ENCODE data around the gene LMNTD2.

Gene LMNTD2

GRCh38 chr11:568306-569157, 8.0 kb upstream of the LMNTD2 start:
- Histone ChIP-seq H3K36me3 (ENCODE audit: control insufficient read depth in 2 of 2, insufficient read depth in 2 of 2, low read length in 2 of 2) (peaks cover 6 to 9% of the 10 kb centered on the region in 2 donors), H3K4me1 (ENCODE audit: control insufficient read depth in 2 of 2, insufficient read depth in 2 of 2, low read length in 2 of 2) (peaks cover 11 to 25% of the 10 kb centered on the region in 2 donors), H3K9me3 (ENCODE audit: control insufficient read depth in 2 of 2, low read length in 2 of 2) (no peaks in the 10 kb centered on the region), H3K9ac (ENCODE audit: low read depth in 1 of 2, low read length in 2 of 2) (peak overlapping the region; percentile 92 to 93), H3K27me3 (ENCODE audit: control insufficient read depth in 2 of 2, insufficient read depth in 2 of 2, low read length in 2 of 2) (no peaks in the 10 kb centered on the region), H3K4me3 (ENCODE audit: low read length in 2 of 2) (peak overlapping the region; percentile 74 to 84), H3K27ac (ENCODE audit: low read depth in 2 of 2, low read length in 2 of 2) (peak overlapping the region; percentile 87 to 96)

GRCh38 chr11:567629-568292, 7.2 kb upstream of the LMNTD2 start:
- peaks cover 14% of the 10 kb centered on the region in 2 donors for H3K36me3 ChIP-seq (ENCODE audit: control insufficient read depth in 2 of 2, insufficient read depth in 2 of 2, low read length in 2 of 2)
- H3K4me3 ChIP-seq (ENCODE audit: low read length in 2 of 2) = peak overlapping the region; percentile 60 to 84
- H3K9ac ChIP-seq (ENCODE audit: low read depth in 1 of 2, low read length in 2 of 2) = peak overlapping the region; percentile 38 to 88
- no peaks in the 10 kb centered on the region for H3K27me3 ChIP-seq (ENCODE audit: control insufficient read depth in 2 of 2, insufficient read depth in 2 of 2, low read length in 2 of 2)
- peak overlapping the region; percentile 87 to 96 for H3K27ac ChIP-seq (ENCODE audit: low read depth in 2 of 2, low read length in 2 of 2)
- H3K9me3 ChIP-seq (ENCODE audit: control insufficient read depth in 2 of 2, low read length in 2 of 2) = no peaks in the 10 kb centered on the region
- H3K4me1 ChIP-seq (ENCODE audit: control insufficient read depth in 2 of 2, insufficient read depth in 2 of 2, low read length in 2 of 2) = peaks cover 11 to 33% of the 10 kb centered on the region in 2 donors

GRCh38 chr11:567011-567628, 6.6 kb upstream of the LMNTD2 start:
- Histone ChIP-seq H3K36me3 (ENCODE audit: control insufficient read depth in 2 of 2, insufficient read depth in 2 of 2, low read length in 2 of 2) (peaks cover 14 to 18% of the 10 kb centered on the region in 2 donors), H3K9ac (ENCODE audit: low read depth in 1 of 2, low read length in 2 of 2) (peak overlapping the region in 1 of 2 donors; percentile 88), H3K4me3 (ENCODE audit: low read length in 2 of 2) (peak overlapping the region; percentile 60 to 84), H3K27ac (ENCODE audit: low read depth in 2 of 2, low read length in 2 of 2) (peak overlapping the region; percentile 87 to 96), H3K9me3 (ENCODE audit: control insufficient read depth in 2 of 2, low read length in 2 of 2) (no peaks in the 10 kb centered on the region), H3K4me1 (ENCODE audit: control insufficient read depth in 2 of 2, insufficient read depth in 2 of 2, low read length in 2 of 2) (peaks cover 17 to 39% of the 10 kb centered on the region in 2 donors), H3K27me3 (ENCODE audit: control insufficient read depth in 2 of 2, insufficient read depth in 2 of 2, low read length in 2 of 2) (no peaks in the 10 kb centered on the region)

- no peak overlapping the region for H3K27ac ChIP-seq (ENCODE audit: low read depth in 2 of 2, low read length in 2 of 2)
These were observed 5.5 kb upstream of the LMNTD2 start for GRCh38 chr11:565921-566509.

GRCh38 chr11:563812-564578, 3.5 kb upstream of the LMNTD2 start:
- Histone ChIP-seq H3K36me3 (ENCODE audit: control insufficient read depth in 2 of 2, insufficient read depth in 2 of 2, low read length in 2 of 2) (peaks cover 14 to 18% of the 10 kb centered on the region in 2 donors), H3K4me3 (ENCODE audit: low read length in 2 of 2) (no peak overlapping the region), H3K27ac (ENCODE audit: low read depth in 2 of 2, low read length in 2 of 2) (no peak overlapping the region), H3K9ac (ENCODE audit: low read depth in 1 of 2, low read length in 2 of 2) (no peak overlapping the region), H3K9me3 (ENCODE audit: control insufficient read depth in 2 of 2, low read length in 2 of 2) (no peaks in the 10 kb centered on the region), H3K4me1 (ENCODE audit: control insufficient read depth in 2 of 2, insufficient read depth in 2 of 2, low read length in 2 of 2) (peaks cover 35 to 51% of the 10 kb centered on the region in 2 donors), H3K27me3 (ENCODE audit: control insufficient read depth in 2 of 2, insufficient read depth in 2 of 2, low read length in 2 of 2) (no peaks in the 10 kb centered on the region)

More at GRCh38 chr11:565921-566509, 5.5 kb upstream of the LMNTD2 start:
- Histone ChIP-seq H3K27me3 (ENCODE audit: control insufficient read depth in 2 of 2, insufficient read depth in 2 of 2, low read length in 2 of 2) (no peaks in the 10 kb centered on the region), H3K36me3 (ENCODE audit: control insufficient read depth in 2 of 2, insufficient read depth in 2 of 2, low read length in 2 of 2) (peaks cover 14 to 18% of the 10 kb centered on the region in 2 donors), H3K4me1 (ENCODE audit: control insufficient read depth in 2 of 2, insufficient read depth in 2 of 2, low read length in 2 of 2) (peaks cover 26 to 46% of the 10 kb centered on the region in 2 donors), H3K9me3 (ENCODE audit: control insufficient read depth in 2 of 2, low read length in 2 of 2) (no peaks in the 10 kb centered on the region), H3K9ac (ENCODE audit: low read depth in 1 of 2, low read length in 2 of 2) (no peak overlapping the region), H3K4me3 (ENCODE audit: low read length in 2 of 2) (no peak overlapping the region)

- Histone ChIP-seq H3K9me3 (ENCODE audit: control insufficient read depth in 2 of 2, low read length in 2 of 2) (no peaks in the 10 kb centered on the region), H3K4me1 (ENCODE audit: control insufficient read depth in 2 of 2, insufficient read depth in 2 of 2, low read length in 2 of 2) (peaks cover 36 to 50% of the 10 kb centered on the region in 2 donors), H3K27ac (ENCODE audit: low read depth in 2 of 2, low read length in 2 of 2) (no peak overlapping the region)
These were observed 2.7 kb upstream of the LMNTD2 start for GRCh38 chr11:563066-563811.

GRCh38 chr11:562046-562645, 1.6 kb upstream of the LMNTD2 start:
- peak overlapping the region; percentile 98 for H3K27ac ChIP-seq (ENCODE audit: low read depth in 2 of 2, low read length in 2 of 2)
- H3K9me3 ChIP-seq (ENCODE audit: control insufficient read depth in 2 of 2, low read length in 2 of 2) = no peaks in the 10 kb centered on the region
- H3K4me1 ChIP-seq (ENCODE audit: control insufficient read depth in 2 of 2, insufficient read depth in 2 of 2, low read length in 2 of 2) = peaks cover 29 to 41% of the 10 kb centered on the region in 2 donors
- peaks cover 0 to under 1% of the 10 kb centered on the region in 2 donors for H3K27me3 ChIP-seq (ENCODE audit: control insufficient read depth in 2 of 2, insufficient read depth in 2 of 2, low read length in 2 of 2)
- H3K9ac ChIP-seq (ENCODE audit: low read depth in 1 of 2, low read length in 2 of 2) = peak overlapping the region; percentile 61 to 97
- H3K36me3 ChIP-seq (ENCODE audit: control insufficient read depth in 2 of 2, insufficient read depth in 2 of 2, low read length in 2 of 2) = peaks cover 12 to 18% of the 10 kb centered on the region in 2 donors
- H3K4me3 ChIP-seq (ENCODE audit: low read length in 2 of 2) = peak overlapping the region; percentile 77 to 78

More at GRCh38 chr11:563066-563811, 2.7 kb upstream of the LMNTD2 start:
- Histone ChIP-seq H3K36me3 (ENCODE audit: control insufficient read depth in 2 of 2, insufficient read depth in 2 of 2, low read length in 2 of 2) (peaks cover 14 to 18% of the 10 kb centered on the region in 2 donors), H3K9ac (ENCODE audit: low read depth in 1 of 2, low read length in 2 of 2) (no peak overlapping the region), H3K27me3 (ENCODE audit: control insufficient read depth in 2 of 2, insufficient read depth in 2 of 2, low read length in 2 of 2) (no peaks in the 10 kb centered on the region), H3K4me3 (ENCODE audit: low read length in 2 of 2) (no peak overlapping the region)

GRCh38 chr11:561148-562003, 838 bp upstream of the LMNTD2 start:
- peak overlapping the region; percentile 98 for H3K27ac ChIP-seq (ENCODE audit: low read depth in 2 of 2, low read length in 2 of 2)

More at GRCh38 chr11:561148-562003, 838 bp upstream of the LMNTD2 start:
- peaks cover 3 to 6% of the 10 kb centered on the region in 2 donors for H3K27me3 ChIP-seq (ENCODE audit: control insufficient read depth in 2 of 2, insufficient read depth in 2 of 2, low read length in 2 of 2)
- no peaks in the 10 kb centered on the region for H3K9me3 ChIP-seq (ENCODE audit: control insufficient read depth in 2 of 2, low read length in 2 of 2)
- H3K4me3 ChIP-seq (ENCODE audit: low read length in 2 of 2) = peak overlapping the region; percentile 77 to 78
- H3K4me1 ChIP-seq (ENCODE audit: control insufficient read depth in 2 of 2, insufficient read depth in 2 of 2, low read length in 2 of 2) = peaks cover 29 to 36% of the 10 kb centered on the region in 2 donors
- H3K9ac ChIP-seq (ENCODE audit: low read depth in 1 of 2, low read length in 2 of 2) = peak overlapping the region; percentile 84 to 97
- H3K36me3 ChIP-seq (ENCODE audit: control insufficient read depth in 2 of 2, insufficient read depth in 2 of 2, low read length in 2 of 2) = peaks cover 12 to 18% of the 10 kb centered on the region in 2 donors

Data from mucosa of rectum (tissue), 2 donors.